SK-N-SH (cell line): ENCODE results near the gene IFNLR1. TPM values are rescaled to one million over a fixed set of nuclear protein-coding genes. Genes with fewer than 3 reads are reported as not detected.

Source experiments
- CTCF ChIA-PET: fragments of 300-600, 350-600 bp; formaldehyde crosslinking; extraction: SDS; loops from one replicate; lab custom pipeline; 2021; lab: Yijun Ruan, JAX
- POLR2A ChIA-PET: fragments of 350-600 bp; sonication (Branson Sonifier 250); formaldehyde crosslinking; extraction: SDS; loops from one replicate; lab custom pipeline; 2020; ENCODE audit warnings: antibody characterized with exemption, inconsistent platforms; lab: Yijun Ruan, JAX
- DNase-seq: peaks from one replicate; pipeline ENCODE4 v3.0.0; 2012
- H2AFZ ChIP-seq: fragments of 200-600 bp; sonication (generic); 2 replicates; pipeline ENCODE4 v1.8.1; 2016; ENCODE audit warnings: antibody characterized with exemption, mild to moderate bottlenecking, low read depth
- H3F3A ChIP-seq: fragments of 200-600 bp; sonication (generic); replicated peaks from 2 replicates; pipeline ENCODE3; 2016; ENCODE audit warnings: antibody characterized with exemption, mild to moderate bottlenecking; ENCODE audit not compliant: insufficient read depth
- H3K27ac ChIP-seq, 2 experiments: fragments of 200-500 bp in 1 of 2; fragments of 200-600 bp in 1 of 2; sonication (Bioruptor generic) in 1 of 2; sonication (generic), shearing (Covaris generic) in 1 of 2; 2 replicates each; pipeline versions ENCODE4 v1.5.1 to v1.6.1; 2014 to 2016; ENCODE audit warnings: low read depth in 2 of 2, inconsistent platforms in 1 of 2, low read length in 1 of 2, mild to moderate bottlenecking in 1 of 2, mixed read lengths in 1 of 2
- H3K27me3 ChIP-seq: fragments of 200-600 bp; sonication (generic), shearing (Covaris generic); 2 replicates; pipeline ENCODE4 v1.6.1; 2016; ENCODE audit warnings: mixed run types; ENCODE audit not compliant: insufficient read depth
- H3K36me3 ChIP-seq, 2 experiments: fragments of 200-500 bp in 1 of 2; fragments of 200-600 bp in 1 of 2; sonication (Bioruptor generic) in 1 of 2; sonication (generic) in 1 of 2; replicated peaks in 1 of 2; 2 replicates each; pipeline versions ENCODE3 to v1.5.1; 2014 to 2016; ENCODE audit warnings: low read length in 1 of 2, mild to moderate bottlenecking in 1 of 2; ENCODE audit not compliant: insufficient read depth in 2 of 2, control insufficient read depth in 1 of 2
- H3K4me1 ChIP-seq, 2 experiments: fragments of 200-500 bp in 1 of 2; fragments of 200-600 bp in 1 of 2; sonication (Bioruptor generic) in 1 of 2; sonication (generic), shearing (Covaris generic) in 1 of 2; 2 replicates each; pipeline versions ENCODE4 v1.5.1 to v1.6.1; 2014 to 2016; ENCODE audit warnings: low read depth in 1 of 2, low read length in 1 of 2, mixed run types in 1 of 2; ENCODE audit not compliant: insufficient read depth in 2 of 2, control insufficient read depth in 1 of 2
- H3K4me2 ChIP-seq: fragments of 200-600 bp; sonication (generic), shearing (Covaris generic); 2 replicates; pipeline ENCODE4 v1.6.1; 2017; ENCODE audit warnings: mixed run types
- H3K4me3 ChIP-seq, 2 experiments: fragments of 200-500 bp in 1 of 2; fragments of 200-600 bp in 1 of 2; sonication (Bioruptor generic) in 1 of 2; sonication (generic), shearing (Covaris generic) in 1 of 2; 2 replicates each; pipeline versions ENCODE4 v1.5.1 to v1.8.1; 2014 to 2016; ENCODE audit warnings: low read depth in 2 of 2, inconsistent platforms in 1 of 2, low read length in 1 of 2, mild to moderate bottlenecking in 1 of 2, mixed read lengths in 1 of 2, moderate library complexity in 1 of 2
- H3K79me2 ChIP-seq: fragments of 200-600 bp; sonication (generic); 2 replicates; pipeline ENCODE4 v1.8.1; 2017; ENCODE audit warnings: mild to moderate bottlenecking; ENCODE audit not compliant: insufficient read depth
- H3K9ac ChIP-seq: fragments of 200-600 bp; sonication (generic); 2 replicates; pipeline ENCODE4 v1.6.1; 2017; ENCODE audit warnings: mixed run types
- H3K9me2 ChIP-seq: fragments of 200-600 bp; sonication (generic); 2 replicates; pipeline ENCODE4 v1.6.1; 2017; ENCODE audit warnings: mixed run types
- H3K9me3 ChIP-seq: fragments of 200-600 bp; sonication (generic); 2 replicates; pipeline ENCODE4 v1.6.1; 2017; ENCODE audit warnings: mixed run types, mild to moderate bottlenecking, moderate library complexity
- H4K20me1 ChIP-seq: fragments of 200-600 bp; sonication (generic); 2 replicates; pipeline ENCODE4 v1.6.1; 2017; ENCODE audit warnings: mild to moderate bottlenecking, mixed run types; ENCODE audit not compliant: insufficient read depth
- ELF1 ChIP-seq: IDR thresholded peaks from 2 replicates; pipeline ENCODE4 v1.4.0; 2012
- EP300 ChIP-seq, 2 experiments: IDR thresholded peaks; 2 replicates each; pipeline versions ENCODE4 v1.4.0 to v1.6.1; 2012; ENCODE audit warnings: borderline replicate concordance in 1 of 2, low read depth in 1 of 2, low read length in 1 of 2
- GATA2 ChIP-seq: sonication (generic); formaldehyde crosslinking; IDR thresholded peaks from 2 replicates; pipeline ENCODE4 v1.5.0; 2020; ENCODE audit warnings: mild to moderate bottlenecking, missing genetic modification reagents
- IRF3 ChIP-seq: fragments of 150-350 bp; IDR thresholded peaks from 2 replicates; pipeline ENCODE4 v1.6.1; 2016; ENCODE audit warnings: mild to moderate bottlenecking, low read depth, low read length
- JUND ChIP-seq: IDR thresholded peaks from 2 replicates; pipeline ENCODE4 v1.4.0; 2012
- MAX ChIP-seq: IDR thresholded peaks from 2 replicates; pipeline ENCODE4 v1.4.0; 2012; ENCODE audit warnings: low read depth
- NRF1 ChIP-seq: IDR thresholded peaks from 2 replicates; pipeline ENCODE4 v1.6.1; 2012; ENCODE audit warnings: low read depth, mild to moderate bottlenecking, low read length
- POLR2AphosphoS5 ChIP-seq: IDR thresholded peaks from 2 replicates; pipeline ENCODE4 v1.6.1; 2012; ENCODE audit warnings: low read depth, low read length
- RAD21 ChIP-seq: IDR thresholded peaks from 2 replicates; pipeline ENCODE4 v1.6.1; 2012; ENCODE audit warnings: mild to moderate bottlenecking, low read length
- SIN3A ChIP-seq: IDR thresholded peaks from 2 replicates; pipeline ENCODE4 v1.6.1; 2012; ENCODE audit warnings: low read depth, mild to moderate bottlenecking, low read length, moderate library complexity, borderline replicate concordance
- TCF12 ChIP-seq: IDR thresholded peaks from 2 replicates; pipeline ENCODE4 v1.4.0; 2012
- TEAD4 ChIP-seq: IDR thresholded peaks from 2 replicates; pipeline ENCODE4 v1.4.0; 2012; ENCODE audit warnings: mild to moderate bottlenecking, borderline replicate concordance; ENCODE audit not compliant: insufficient read depth
- USF2 ChIP-seq: fragments of 150-350 bp; IDR thresholded peaks from 2 replicates; pipeline ENCODE4 v1.6.1; 2017; ENCODE audit warnings: antibody characterized with exemption, low read length, low read depth, borderline replicate concordance
- ZBTB33 ChIP-seq: IDR thresholded peaks from 2 replicates; pipeline ENCODE4 v1.4.0; 2012; ENCODE audit warnings: low read depth, borderline replicate concordance
- WGBS: methylation state at CpG from one replicate; pipeline ENCODE4 v1.1.6; 2017; ENCODE audit warnings: low lambda C conversion rate; 5-methylcytosine and 5-hydroxymethylcytosine counted together
- polyA plus RNA-seq, 3 experiments: library from polyadenylated mRNA; depleted of rRNA; stranded (reverse); fragments of >200 nt; gene quantifications; 2 replicates each; pipeline ENCODE4 v1.2.3, GENCODE V29; 2012

Gene IFNLR1
- polyA plus RNA-seq, 1 of the 3 experiments (the other 2 are of a cell fraction), result 0.30 TPM

- no peak for TF ChIP-seq ZBTB33
- no peak for TF ChIP-seq POLR2AphosphoS5
- TF ChIP-seq EP300 (IDR thresholded peaks at IDR 0.05; ENCODE audit: borderline replicate concordance in 1 of 2, low read depth in 1 of 2, low read length in 1 of 2), result no peak
- TF ChIP-seq SIN3A, result no peak
- TF ChIP-seq GATA2 (CRISPR knock-in tag), result no peak
- no peak for TF ChIP-seq JUND
- no peak for TF ChIP-seq TEAD4
Measured at GRCh38 chr1:24175033-24175755, 11.9 kb downstream of the IFNLR1 start (continued).

- WGBS, result 39% methylated on average over 5 of the region's 5 CpGs
- CTCF ChIA-PET, result interaction anchor here (0.6 to 1.3 kb wide), 3 partner anchors 23 to 217 kb away, joined by 3 to 4 read pairs (median 3); no protein-coding TSS in a partner anchor
- H3K79me2 ChIP-seq, result no peaks in the 10 kb centered on the region
Measured at GRCh38 chr1:24173638-24174575, 13.2 kb downstream of the IFNLR1 start.

More at GRCh38 chr1:24173638-24174575, 13.2 kb downstream of the IFNLR1 start:
- Histone ChIP-seq H3K9ac (no peak overlapping the region), H3K4me1 (no peaks in the 10 kb centered on the region), H3K27ac (no peak overlapping the region), H2AFZ (no peak overlapping the region), H3K9me2 (no peaks in the 10 kb centered on the region), H3F3A (no peaks in the 10 kb centered on the region), H3K4me3 (no peak overlapping the region), H4K20me1 (no peaks in the 10 kb centered on the region), H3K36me3 (no peaks in the 10 kb centered on the region), H3K9me3 (no peaks in the 10 kb centered on the region; the same call in 1 of the 2 replicates), H3K4me2 (no peak overlapping the region), H3K27me3 (no peaks in the 10 kb centered on the region)
- POLR2A ChIA-PET, result no interaction called here
- DNase-seq, result no peak
- no peak for TF ChIP-seq RAD21
- no peak for TF ChIP-seq TEAD4
- no peak for TF ChIP-seq IRF3
- no peak for TF ChIP-seq ELF1
- no peak for TF ChIP-seq ZBTB33
- no peak for TF ChIP-seq EP300 (IDR thresholded peaks at IDR 0.05; ENCODE audit: borderline replicate concordance in 1 of 2, low read depth in 1 of 2, low read length in 1 of 2)
- no peak for TF ChIP-seq NRF1
- no peak for TF ChIP-seq TCF12
- TF ChIP-seq SIN3A, result no peak
- TF ChIP-seq USF2, result no peak
- TF ChIP-seq MAX, result no peak
